ENCODE results near the gene PIP4K2A.

Gene PIP4K2A

DNA sequence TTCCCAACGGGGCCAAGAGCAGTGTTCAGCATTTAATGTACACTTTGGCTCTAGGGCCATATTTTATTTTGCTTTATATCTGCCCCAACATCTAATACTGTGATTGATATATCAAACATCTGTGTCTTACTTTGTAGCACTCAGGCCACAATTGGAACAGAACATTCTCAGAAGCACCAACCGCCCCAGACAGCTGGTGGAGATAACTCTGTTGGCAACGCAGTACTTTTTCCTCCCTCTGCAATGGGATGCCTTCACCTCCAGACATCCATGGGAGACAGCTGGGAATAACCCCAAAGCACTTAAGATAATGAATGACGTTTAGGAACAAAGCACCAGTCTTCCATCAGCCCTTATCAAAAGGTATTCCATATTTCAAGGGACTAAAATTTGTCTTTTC is 57.4 kb downstream of the PIP4K2A start:
- in situ Hi-C loops (cut with HindIII; ENCODE audit: low sequenced_read_pairs) = no loop called here
- TF ChIP-seq, protein P1, sequence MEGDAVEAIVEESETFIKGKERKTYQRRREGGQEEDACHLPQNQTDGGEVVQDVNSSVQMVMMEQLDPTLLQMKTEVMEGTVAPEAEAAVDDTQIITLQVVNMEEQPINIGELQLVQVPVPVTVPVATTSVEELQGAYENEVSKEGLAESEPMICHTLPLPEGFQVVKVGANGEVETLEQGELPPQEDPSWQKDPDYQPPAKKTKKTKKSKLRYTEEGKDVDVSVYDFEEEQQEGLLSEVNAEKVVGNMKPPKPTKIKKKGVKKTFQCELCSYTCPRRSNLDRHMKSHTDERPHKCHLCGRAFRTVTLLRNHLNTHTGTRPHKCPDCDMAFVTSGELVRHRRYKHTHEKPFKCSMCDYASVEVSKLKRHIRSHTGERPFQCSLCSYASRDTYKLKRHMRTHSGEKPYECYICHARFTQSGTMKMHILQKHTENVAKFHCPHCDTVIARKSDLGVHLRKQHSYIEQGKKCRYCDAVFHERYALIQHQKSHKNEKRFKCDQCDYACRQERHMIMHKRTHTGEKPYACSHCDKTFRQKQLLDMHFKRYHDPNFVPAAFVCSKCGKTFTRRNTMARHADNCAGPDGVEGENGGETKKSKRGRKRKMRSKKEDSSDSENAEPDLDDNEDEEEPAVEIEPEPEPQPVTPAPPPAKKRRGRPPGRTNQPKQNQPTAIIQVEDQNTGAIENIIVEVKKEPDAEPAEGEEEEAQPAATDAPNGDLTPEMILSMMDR (IDR thresholded peaks at IDR 0.05; ENCODE audit: low read depth, low read length, missing control alignments) = no peak
- no peak overlapping the region for H3K4me3 ChIP-seq (ENCODE audit: low read depth, low read length)
- DNase-seq (ENCODE audit: low read depth) = no peak

DNA sequence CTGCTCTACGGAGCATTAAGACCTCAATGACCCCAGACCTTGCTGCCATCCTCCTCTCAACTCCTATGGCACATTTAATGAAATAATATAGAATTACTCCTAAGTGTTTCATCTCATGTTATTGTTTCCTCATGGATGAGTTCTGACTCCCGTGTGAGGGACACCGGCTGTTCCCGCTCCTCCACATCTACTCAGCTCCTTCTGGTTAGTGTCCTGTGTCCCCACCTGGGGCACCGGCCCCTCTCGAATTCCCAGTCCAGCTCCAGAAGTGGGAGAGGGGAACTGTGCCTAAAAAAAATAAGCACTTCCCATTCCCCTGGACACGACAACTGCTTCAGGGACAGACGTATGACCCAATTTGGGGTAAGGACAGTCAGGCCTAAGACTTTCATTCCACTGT is 58.3 kb downstream of the PIP4K2A start:
- in situ Hi-C loops (cut with HindIII; ENCODE audit: low sequenced_read_pairs) = no loop called here
- no peak for DNase-seq (ENCODE audit: low read depth)
- H3K4me3 ChIP-seq (ENCODE audit: low read depth, low read length) = no peak overlapping the region
- TF ChIP-seq, protein P1 (IDR thresholded peaks at IDR 0.05; ENCODE audit: low read depth, low read length, missing control alignments) = no peak

DNA sequence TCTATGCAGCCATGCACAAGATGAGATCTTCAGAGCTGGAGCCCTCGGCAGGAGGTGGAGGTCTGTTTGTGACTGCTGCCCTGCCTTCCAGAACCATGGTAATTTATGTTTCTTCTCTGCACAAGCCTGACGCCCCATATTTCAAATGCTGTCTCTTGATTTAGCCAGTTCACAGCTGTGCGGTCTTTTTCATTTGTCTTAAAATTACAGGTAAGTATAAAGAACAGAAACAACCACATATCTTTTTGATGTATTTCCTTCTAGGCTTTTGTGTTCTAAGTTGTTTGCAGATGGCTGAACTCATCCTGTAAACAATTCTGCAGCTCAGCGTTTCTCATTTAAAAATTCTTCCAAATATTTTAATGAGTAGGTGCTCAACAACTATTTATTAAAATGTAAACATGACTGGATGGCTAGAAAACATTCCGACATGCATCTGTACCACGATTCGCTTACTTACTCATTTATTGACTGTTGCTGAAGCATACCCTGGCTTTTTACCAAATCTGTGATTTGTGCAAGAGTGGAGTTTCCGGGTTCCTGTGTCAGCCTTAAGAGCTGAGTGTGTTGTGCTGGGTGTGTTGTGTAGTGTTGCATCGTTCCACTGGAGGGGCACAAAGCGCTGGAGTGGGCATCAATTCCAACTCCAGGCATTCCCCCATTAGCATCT is 58.9 kb downstream of the PIP4K2A start:
- H3K4me3 ChIP-seq (ENCODE audit: low read depth, low read length) = no peak overlapping the region

DNA sequence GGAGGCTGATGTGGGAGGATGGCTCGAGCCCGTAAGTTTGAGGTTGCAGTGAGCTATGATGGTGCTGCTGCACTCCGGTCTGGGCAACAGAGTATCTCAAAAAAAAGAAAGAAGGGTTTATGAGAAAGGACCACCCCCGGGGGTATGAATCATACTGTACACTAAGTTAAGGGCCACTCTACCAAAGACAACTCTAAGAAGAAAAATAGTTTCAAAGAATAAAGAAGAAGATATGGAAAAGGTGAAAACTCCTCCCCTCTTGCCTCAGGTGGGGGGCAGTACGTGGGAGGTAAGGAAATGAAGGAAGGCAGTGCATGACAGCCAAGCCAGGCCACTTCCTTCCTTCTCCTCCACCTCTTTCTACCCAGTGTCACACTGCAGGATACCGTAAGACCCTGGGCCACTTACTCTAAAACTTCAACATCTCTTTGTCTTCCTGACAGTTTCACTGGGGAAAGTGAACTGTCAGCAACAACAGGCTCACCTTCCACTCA is 61.3 kb downstream of the PIP4K2A start:
- DNase-seq (ENCODE audit: low read depth) = no peak
- H3K4me3 ChIP-seq (ENCODE audit: low read depth, low read length) = no peak overlapping the region
- in situ Hi-C loops (cut with HindIII; ENCODE audit: low sequenced_read_pairs) = no loop called here
- TF ChIP-seq, protein P1 (IDR thresholded peaks at IDR 0.05; ENCODE audit: low read depth, low read length, missing control alignments) = no peak

More for the DNA sequence above, 58.9 kb downstream of the PIP4K2A start:
- DNase-seq (ENCODE audit: low read depth) = peak; percentile 22
- in situ Hi-C loops (cut with HindIII; ENCODE audit: low sequenced_read_pairs) = no loop called here
- TF ChIP-seq, protein P1 (IDR thresholded peaks at IDR 0.05; ENCODE audit: low read depth, low read length, missing control alignments) = no peak

DNA sequence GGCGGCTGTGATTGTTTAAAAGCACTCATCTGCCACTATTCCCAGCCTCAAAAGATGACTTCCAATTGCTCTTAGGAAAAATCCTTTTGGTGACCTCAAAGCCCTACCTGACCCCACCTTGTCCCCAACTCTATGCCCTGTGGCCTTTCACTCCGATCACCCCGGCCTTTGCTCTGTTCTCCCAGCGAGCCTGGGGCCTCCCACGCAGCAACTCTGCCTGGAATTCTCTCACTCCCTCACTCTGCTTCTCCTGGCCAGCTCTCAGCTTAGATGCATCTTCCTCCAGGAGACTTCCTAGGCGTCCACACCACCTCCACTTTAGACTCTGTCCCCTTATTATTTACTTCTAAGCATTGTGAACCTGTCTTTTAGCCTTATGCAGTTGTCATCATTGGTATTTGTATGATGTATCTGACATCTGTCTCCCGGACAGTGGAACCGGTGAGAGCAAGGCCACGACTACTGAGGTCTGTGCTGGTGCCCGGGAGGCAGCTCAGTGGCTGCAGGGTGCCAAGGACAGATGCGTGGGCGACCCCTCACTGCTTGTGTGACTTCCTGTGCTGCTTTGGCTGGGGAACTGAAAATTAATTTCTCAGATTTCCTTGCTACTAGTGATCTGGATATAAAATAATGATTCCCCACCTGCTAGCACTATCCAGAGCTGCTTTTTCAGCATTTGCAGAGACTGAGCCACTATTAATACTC is 63.0 kb downstream of the PIP4K2A start:
- in situ Hi-C loops (cut with HindIII; ENCODE audit: low sequenced_read_pairs) = no loop called here
- no peak for DNase-seq (ENCODE audit: low read depth)
- no peak overlapping the region for H3K4me3 ChIP-seq (ENCODE audit: low read depth, low read length)
- TF ChIP-seq, protein P1 (IDR thresholded peaks at IDR 0.05; ENCODE audit: low read depth, low read length, missing control alignments) = no peak

DNA sequence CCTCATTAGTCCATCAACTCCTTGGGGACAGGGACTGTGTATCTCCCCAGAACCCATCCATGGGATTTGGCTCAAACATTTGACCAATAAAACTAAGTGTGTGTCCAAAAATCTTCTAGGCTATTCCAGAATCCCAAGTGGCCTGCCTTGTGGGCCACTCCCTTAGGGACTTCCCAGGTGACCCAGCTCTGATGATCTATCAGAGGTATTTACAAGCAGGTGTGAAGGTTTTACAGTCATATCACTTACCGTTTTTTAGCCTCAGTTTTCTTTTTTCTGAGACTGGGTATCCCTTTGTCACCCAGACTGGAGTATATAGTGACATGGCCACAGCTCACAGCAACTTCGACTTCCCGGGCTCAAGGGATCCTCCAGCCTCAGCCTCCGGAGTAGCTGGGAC is 64.4 kb downstream of the PIP4K2A start:
- H3K4me3 ChIP-seq (ENCODE audit: low read depth, low read length) = no peak overlapping the region
- DNase-seq (ENCODE audit: low read depth) = no peak
- in situ Hi-C loops (cut with HindIII; ENCODE audit: low sequenced_read_pairs) = no loop called here
- TF ChIP-seq, protein P1 (IDR thresholded peaks at IDR 0.05; ENCODE audit: low read depth, low read length, missing control alignments) = no peak
